H1 (cell line): ENCODE data around the gene PTX3.

Experiments used
- CEBPB ChIP-seq: IDR thresholded peaks from 2 replicates; pipeline ENCODE4 v1.6.1; 2012; ENCODE audit warnings: low read depth, low read length
- CHD2 ChIP-seq: IDR thresholded peaks from 2 replicates; pipeline ENCODE4 v1.6.1; 2012; ENCODE audit warnings: low read length, improper control_type of control experiment
- E2F6 ChIP-seq: IDR thresholded peaks from 2 replicates; pipeline ENCODE4 v1.6.1; 2012; ENCODE audit warnings: inconsistent platforms
- EP300 ChIP-seq, 2 experiments: IDR thresholded peaks; 1 replicate in 1 of 2; 2 replicates in 1 of 2; pipeline ENCODE4 v1.6.1; 2011 to 2012; ENCODE audit warnings: low read depth in 2 of 2, low read length in 2 of 2, mild to moderate bottlenecking in 2 of 2, borderline replicate concordance in 1 of 2, inconsistent platforms in 1 of 2, moderate library complexity in 1 of 2
- NANOG ChIP-seq: IDR thresholded peaks from 2 replicates; pipeline ENCODE4 v1.6.1; 2011; ENCODE audit warnings: low read length, low read depth, mild to moderate bottlenecking, inconsistent platforms; ENCODE audit not compliant: insufficient read depth, poor library complexity, severe bottlenecking
- POLR2A ChIP-seq, 2 experiments: IDR thresholded peaks; 1 replicate in 1 of 2; 2 replicates in 1 of 2; pipeline ENCODE4 v1.6.1; 2011; ENCODE audit warnings: low read depth in 2 of 2, low read length in 2 of 2, mild to moderate bottlenecking in 2 of 2; ENCODE audit errors: control extremely low read depth in 1 of 2
- POLR2AphosphoS5 ChIP-seq: IDR thresholded peaks from 2 replicates; pipeline ENCODE4 v1.6.1; 2011; ENCODE audit warnings: low read depth, low read length
- TAF1 ChIP-seq: IDR thresholded peaks from 2 replicates; pipeline ENCODE4 v1.6.1; 2011; ENCODE audit warnings: mild to moderate bottlenecking, low read depth, low read length
- TCF12 ChIP-seq: IDR thresholded peaks from 2 replicates; pipeline ENCODE4 v1.6.1; 2011; ENCODE audit warnings: low read depth, mild to moderate bottlenecking, low read length
- TF ChIP-seq, protein P1 (sequence below), 3 experiments: IDR thresholded peaks; 1 replicate in 2 of 3; 2 replicates in 1 of 3; pipeline versions ENCODE4 v1.5.1 to v1.6.1; 2011; ENCODE audit warnings: low read length in 3 of 3, mild to moderate bottlenecking in 3 of 3, inconsistent platforms in 2 of 3, low read depth in 1 of 3, moderate library complexity in 1 of 3; ENCODE audit not compliant: insufficient read depth in 1 of 3; ENCODE audit errors: control extremely low read depth in 1 of 3

- TF ChIP-seq, protein P1, sequence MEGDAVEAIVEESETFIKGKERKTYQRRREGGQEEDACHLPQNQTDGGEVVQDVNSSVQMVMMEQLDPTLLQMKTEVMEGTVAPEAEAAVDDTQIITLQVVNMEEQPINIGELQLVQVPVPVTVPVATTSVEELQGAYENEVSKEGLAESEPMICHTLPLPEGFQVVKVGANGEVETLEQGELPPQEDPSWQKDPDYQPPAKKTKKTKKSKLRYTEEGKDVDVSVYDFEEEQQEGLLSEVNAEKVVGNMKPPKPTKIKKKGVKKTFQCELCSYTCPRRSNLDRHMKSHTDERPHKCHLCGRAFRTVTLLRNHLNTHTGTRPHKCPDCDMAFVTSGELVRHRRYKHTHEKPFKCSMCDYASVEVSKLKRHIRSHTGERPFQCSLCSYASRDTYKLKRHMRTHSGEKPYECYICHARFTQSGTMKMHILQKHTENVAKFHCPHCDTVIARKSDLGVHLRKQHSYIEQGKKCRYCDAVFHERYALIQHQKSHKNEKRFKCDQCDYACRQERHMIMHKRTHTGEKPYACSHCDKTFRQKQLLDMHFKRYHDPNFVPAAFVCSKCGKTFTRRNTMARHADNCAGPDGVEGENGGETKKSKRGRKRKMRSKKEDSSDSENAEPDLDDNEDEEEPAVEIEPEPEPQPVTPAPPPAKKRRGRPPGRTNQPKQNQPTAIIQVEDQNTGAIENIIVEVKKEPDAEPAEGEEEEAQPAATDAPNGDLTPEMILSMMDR (IDR thresholded peaks at IDR 0.05; ENCODE audit: control extremely low read depth in 1 of 3, insufficient read depth in 1 of 3, low read depth in 1 of 3, low read length in 3 of 3): no peak
- no peak for TF ChIP-seq TCF12
- TF ChIP-seq TAF1: no peak
- no peak for TF ChIP-seq CHD2
- TF ChIP-seq E2F6: no peak
- no peak for TF ChIP-seq POLR2A (IDR thresholded peaks at IDR 0.05; ENCODE audit: control extremely low read depth in 1 of 2, low read depth in 2 of 2, low read length in 2 of 2)
- no peak for TF ChIP-seq POLR2AphosphoS5
- no peak for TF ChIP-seq EP300 (IDR thresholded peaks at IDR 0.05; ENCODE audit: borderline replicate concordance in 1 of 2, low read depth in 2 of 2, low read length in 2 of 2)
- TF ChIP-seq CEBPB: no peak
- TF ChIP-seq NANOG: no peak
Observed at GRCh38 chr3:157452097-157452496, 15.4 kb downstream of the PTX3 start.
